Prostate gland (tissue), 2 donors: ENCODE data around the gene TMEM52B. TPM values are rescaled to one million over a fixed set of nuclear protein-coding genes. Genes with fewer than 3 reads are reported as not detected.

Experiments
- DNase-seq: peaks from one replicate; pipeline ENCODE4 v3.0.0-alpha.2; 2019; ENCODE audit warnings: low spot score
- H3K27ac ChIP-seq, 2 donors: fragments of 200-600 bp; sonication (generic); 2 replicates each; pipeline ENCODE4 v1.5.1; 2017 to 2019
- H3K27me3 ChIP-seq: fragments of 200-600 bp; sonication (generic); replicated peaks from 2 replicates; pipeline ENCODE4 v1.5.1; 2019; ENCODE audit not compliant: insufficient read depth
- H3K36me3 ChIP-seq, 2 donors: fragments of 200-600 bp; sonication (generic); 1 replicate in 1 of 2; 2 replicates in 1 of 2; pipeline versions ENCODE4 v1.5.1 to v1.8.1; 2017 to 2019
- H3K4me1 ChIP-seq: fragments of 200-600 bp; sonication (generic); replicated peaks from 2 replicates; pipeline ENCODE4 v1.5.1; 2019
- H3K4me3 ChIP-seq, 2 donors: fragments of 200-600 bp; sonication (generic); 2 replicates each; pipeline ENCODE4 v1.5.1; 2017 to 2019
- H3K9me3 ChIP-seq: fragments of 200-600 bp; sonication (generic); 2 replicates; pipeline ENCODE4 v1.5.1; 2017
- CTCF ChIP-seq, 4 experiments: fragments of 200-600 bp in 2 of 4; fragments of 450-650 bp in 2 of 4; sonication (generic) in 2 of 4; IDR thresholded peaks; 1 replicate in 3 of 4; 2 replicates in 1 of 4; pipeline ENCODE4 v1.5.1; 2016 to 2019; ENCODE audit warnings: antibody characterized with exemption in 4 of 4, mild to moderate bottlenecking in 2 of 4, moderate library complexity in 2 of 4
- POLR2A ChIP-seq: fragments of 450-650 bp; IDR thresholded peaks from one replicate; pipeline ENCODE4 v1.6.1; 2016; ENCODE audit warnings: antibody characterized with exemption, mild to moderate bottlenecking
- POLR2AphosphoS5 ChIP-seq: sonication (generic); formaldehyde crosslinking; IDR thresholded peaks from one replicate; pipeline ENCODE4 v1.6.1; 2017; ENCODE audit warnings: antibody characterized with exemption
- WGBS: methylation state at CpG from one replicate; pipeline ENCODE4 v1.1.5; 2018; 5-methylcytosine and 5-hydroxymethylcytosine counted together
- intact Hi-C: fragments of 100-400 bp; cut with DNase I; formaldehyde crosslinking; loops from one replicate; pipeline ENCODE4 v1.14.2; 2022
- total RNA-seq, 2 donors: library from RNA; depleted of rRNA; stranded (reverse); fragments of >200 nt; gene quantifications; one replicate each; pipeline ENCODE4 v1.1.0, GENCODE V29; 2016

Gene TMEM52B
- total RNA-seq, 2 donors from 2014 or later, result 0.17 TPM; not detected in 1

- H3K4me1 ChIP-seq, result no peaks in the 10 kb centered on the region
- TF ChIP-seq CTCF (IDR thresholded peaks at IDR 0.05) (no peak), POLR2A (no peak), POLR2AphosphoS5 (no peak)
- H3K27ac ChIP-seq, result no peak overlapping the region
- no peaks in the 10 kb centered on the region for H3K36me3 ChIP-seq
- intact Hi-C loops, result no loop called here
- no peak overlapping the region for H3K4me3 ChIP-seq
- no peaks in the 10 kb centered on the region for H3K27me3 ChIP-seq
- H3K9me3 ChIP-seq, result no peaks in the 10 kb centered on the region
- 55% methylated on average over 5 of the region's 5 CpGs for WGBS
- DNase-seq, result no peak
These were observed 11.2 kb upstream of the TMEM52B start for GRCh38 chr12:10167599-10167998.

GRCh38 chr12:10169104-10169503, 9.7 kb upstream of the TMEM52B start:
- H3K27ac ChIP-seq, result no peak overlapping the region
- H3K27me3 ChIP-seq, result no peaks in the 10 kb centered on the region
- H3K9me3 ChIP-seq, result no peaks in the 10 kb centered on the region
- no peak for DNase-seq
- no peak for TF ChIP-seq POLR2AphosphoS5
- no peak for TF ChIP-seq POLR2A
- no peak for TF ChIP-seq CTCF (IDR thresholded peaks at IDR 0.05)
- H3K36me3 ChIP-seq, result no peaks in the 10 kb centered on the region
- no peak overlapping the region for H3K4me3 ChIP-seq
- intact Hi-C loops, result no loop called here
- 72% methylated on average over 3 of the region's 3 CpGs for WGBS
- no peaks in the 10 kb centered on the region for H3K4me1 ChIP-seq

GRCh38 chr12:10170216-10170615, 8.6 kb upstream of the TMEM52B start:
- no peaks in the 10 kb centered on the region for H3K9me3 ChIP-seq
- no peaks in the 10 kb centered on the region for H3K4me1 ChIP-seq
- intact Hi-C loops, result no loop called here
- H3K4me3 ChIP-seq, result no peak overlapping the region
- no peak overlapping the region for H3K27ac ChIP-seq
- no peaks in the 10 kb centered on the region for H3K36me3 ChIP-seq
- 86% methylated on average over 5 of the region's 5 CpGs for WGBS
- DNase-seq, result no peak
- H3K27me3 ChIP-seq, result no peaks in the 10 kb centered on the region
- TF ChIP-seq POLR2AphosphoS5 (no peak), POLR2A (no peak), CTCF (IDR thresholded peaks at IDR 0.05) (no peak)

GRCh38 chr12:10171973-10172728, 6.7 kb upstream of the TMEM52B start, which contains the start of gene OLR1:
Gene OLR1 (minus strand): TSS chr12:10172132. CDS start chr12:10172077, 55 bp downstream.
- H3K4me3 ChIP-seq, result no peak within 1 kb of the TSS
- no peaks in the 10 kb centered on the region for H3K36me3 ChIP-seq
- 80% methylated on average over 7 of the region's 7 CpGs for WGBS
- TF ChIP-seq CTCF (IDR thresholded peaks at IDR 0.05) (no peak), POLR2A (no peak), POLR2AphosphoS5 (no peak)
- intact Hi-C loops, result no loop called here
- no peak within 1 kb of the TSS for H3K27ac ChIP-seq
- H3K9me3 ChIP-seq, result no peaks in the 10 kb centered on the region
- no peaks in the 10 kb centered on the region for H3K27me3 ChIP-seq
- no peaks in the 10 kb centered on the region for H3K4me1 ChIP-seq
- no peak for DNase-seq

- Histone ChIP-seq H3K36me3 (no peaks in the 10 kb centered on the region), H3K4me3 (no peak overlapping the region), H3K4me1 (no peaks in the 10 kb centered on the region), H3K9me3 (no peaks in the 10 kb centered on the region), H3K27ac (no peak overlapping the region), H3K27me3 (no peaks in the 10 kb centered on the region)
- intact Hi-C loops, result no loop called here
- 86% methylated on average over 2 of the region's 2 CpGs for WGBS
- TF ChIP-seq CTCF (IDR thresholded peaks at IDR 0.05), result no peak
- no peak for TF ChIP-seq POLR2AphosphoS5
- TF ChIP-seq POLR2A, result no peak
- DNase-seq, result no peak
These were observed 3.7 kb upstream of the TMEM52B start for GRCh38 chr12:10174986-10175614.
